HUES6 (cell line): ENCODE data around the gene GNG13.
A peak's percentile ranks its signal among the peaks of the same experiment; 100 is the strongest.
"Not testable (repeated sequence)": the region's sequence is repeated elsewhere in the genome, so short reads cannot be mapped to it uniquely, and the experiment has no call there.

ENCODE experiments used
- H3K27ac ChIP-seq: 2 replicates; pipeline ENCODE4 v1.7.0; 2013; ENCODE audit warnings: low read depth, mild to moderate bottlenecking, low read length, inconsistent platforms
- H3K27me3 ChIP-seq: 2 replicates; pipeline ENCODE4 v1.6.1; 2013; ENCODE audit warnings: low read length; ENCODE audit not compliant: control insufficient read depth, insufficient read depth
- H3K36me3 ChIP-seq: 2 replicates; pipeline ENCODE4 v1.6.1; 2013; ENCODE audit warnings: low read length; ENCODE audit not compliant: control insufficient read depth, insufficient read depth
- H3K4me1 ChIP-seq: 2 replicates; pipeline ENCODE4 v1.6.1; 2013; ENCODE audit warnings: low read length; ENCODE audit not compliant: control insufficient read depth, insufficient read depth
- H3K4me3 ChIP-seq: 2 replicates; pipeline ENCODE4 v1.5.1; 2013; ENCODE audit warnings: low read depth, low read length
- H3K9ac ChIP-seq: one replicate; pipeline ENCODE4 v1.6.1; 2013; ENCODE audit warnings: mild to moderate bottlenecking, low read length
- H3K9me3 ChIP-seq: 2 replicates; pipeline ENCODE4 v1.6.1; 2013; ENCODE audit warnings: low read depth, low read length; ENCODE audit not compliant: control insufficient read depth, insufficient read depth

Gene GNG13

GRCh38 chr16:754656-755055, 45.9 kb downstream of the GNG13 start:
- Histone ChIP-seq H3K4me1 (peaks cover 19% of the 10 kb centered on the region), H3K4me3 (no peak overlapping the region), H3K9ac (no peak overlapping the region), H3K27me3 (peaks cover 7% of the 10 kb centered on the region; the same call in 1 of the 2 replicates), H3K9me3 (no peaks in the 10 kb centered on the region), H3K27ac (no peak overlapping the region), H3K36me3 (no peaks in the 10 kb centered on the region)

- not testable (repeated sequence) for H3K9me3 ChIP-seq, H3K9ac ChIP-seq
Observed at GRCh38 chr16:754121-754607, 46.4 kb downstream of the GNG13 start.

GRCh38 chr16:752007-752312, 48.6 kb downstream of the GNG13 start:
- no peak overlapping the region for H3K27ac ChIP-seq
- H3K4me3 ChIP-seq: peak overlapping the region; percentile 28; the same call in 1 of the 2 replicates
- H3K9me3 ChIP-seq: no peaks in the 10 kb centered on the region
- H3K36me3 ChIP-seq: no peaks in the 10 kb centered on the region
- no peak overlapping the region for H3K9ac ChIP-seq
- H3K4me1 ChIP-seq: peaks cover 19% of the 10 kb centered on the region
- H3K27me3 ChIP-seq: peaks cover 7% of the 10 kb centered on the region; the same call in 1 of the 2 replicates

More at GRCh38 chr16:754121-754607, 46.4 kb downstream of the GNG13 start:
- H3K27ac ChIP-seq, H3K4me3 ChIP-seq, H3K27me3 ChIP-seq, H3K36me3 ChIP-seq: not testable (repeated sequence)
- peaks cover 19% of the 10 kb centered on the region for H3K4me1 ChIP-seq

GRCh38 chr16:751152-752006, 49.2 kb downstream of the GNG13 start:
- no peaks in the 10 kb centered on the region for H3K36me3 ChIP-seq
- peaks cover 19% of the 10 kb centered on the region for H3K4me1 ChIP-seq
- H3K27ac ChIP-seq: no peak overlapping the region
- H3K27me3 ChIP-seq: peaks cover 7% of the 10 kb centered on the region; the same call in 1 of the 2 replicates
- H3K4me3 ChIP-seq: peak overlapping the region; percentile 28; the same call in 1 of the 2 replicates
- no peaks in the 10 kb centered on the region for H3K9me3 ChIP-seq
- H3K9ac ChIP-seq: no peak overlapping the region

DNA sequence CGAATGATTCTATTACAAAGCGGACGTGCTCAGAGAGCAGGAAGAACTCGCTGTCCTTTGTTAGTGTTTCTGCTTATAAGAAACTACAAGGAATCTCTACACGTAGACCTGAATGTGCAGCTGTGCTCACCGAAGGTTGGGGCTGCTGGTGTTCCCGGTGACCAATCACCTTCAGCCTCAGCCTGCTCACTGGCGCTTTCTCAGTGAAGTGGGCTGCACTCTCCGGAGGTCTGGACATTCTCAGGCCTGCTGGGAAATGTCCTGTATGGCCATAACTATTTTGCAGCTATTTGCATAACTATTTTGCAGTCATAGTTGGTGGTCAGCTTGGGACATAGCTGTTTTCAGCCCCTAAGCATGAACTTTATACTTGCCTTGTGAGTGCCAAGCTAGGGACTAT, 50.0 kb downstream of the GNG13 start:
- H3K9ac ChIP-seq: no peak overlapping the region
- no peak overlapping the region for H3K4me3 ChIP-seq
- no peaks in the 10 kb centered on the region for H3K9me3 ChIP-seq
- no peak overlapping the region for H3K27ac ChIP-seq
- H3K36me3 ChIP-seq: no peaks in the 10 kb centered on the region
- peaks cover 7% of the 10 kb centered on the region; the same call in 1 of the 2 replicates for H3K27me3 ChIP-seq
- H3K4me1 ChIP-seq: peaks cover 19% of the 10 kb centered on the region

DNA sequence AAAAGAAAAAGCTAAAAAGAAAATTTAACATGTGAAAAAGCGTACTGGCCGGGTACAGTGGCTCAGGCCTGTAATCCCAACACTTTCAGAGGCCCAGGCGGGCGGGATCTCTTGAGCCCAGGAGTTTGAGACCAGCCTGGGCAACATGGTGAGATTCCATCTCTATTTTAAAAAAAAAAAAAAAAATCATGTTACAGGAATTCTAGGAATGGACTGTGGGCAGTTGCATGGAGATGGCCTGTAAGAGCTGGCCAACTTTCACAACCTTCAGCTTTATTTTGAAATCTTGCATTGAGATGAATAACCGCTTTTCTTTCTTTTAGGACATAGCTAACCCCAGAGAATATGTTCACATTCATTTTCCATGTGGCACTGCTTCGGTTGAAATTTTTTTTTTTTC, 51.5 kb downstream of the GNG13 start:
- Histone ChIP-seq H3K9ac (no peak overlapping the region), H3K36me3 (no peaks in the 10 kb centered on the region), H3K27me3 (peaks cover 7% of the 10 kb centered on the region; the same call in 1 of the 2 replicates), H3K4me1 (peaks cover 19% of the 10 kb centered on the region), H3K9me3 (no peaks in the 10 kb centered on the region), H3K4me3 (no peak overlapping the region), H3K27ac (no peak overlapping the region)
